Limb (tissue), 2 donors: Measurements from ENCODE around the gene ATP2B3.

Source experiments
- DNase-seq, 2 donors: peaks; one replicate each; pipeline ENCODE4 v3.0.0-alpha.2; 2016; ENCODE audit errors: extremely low spot score in 2 of 2

Gene ATP2B3

DNA sequence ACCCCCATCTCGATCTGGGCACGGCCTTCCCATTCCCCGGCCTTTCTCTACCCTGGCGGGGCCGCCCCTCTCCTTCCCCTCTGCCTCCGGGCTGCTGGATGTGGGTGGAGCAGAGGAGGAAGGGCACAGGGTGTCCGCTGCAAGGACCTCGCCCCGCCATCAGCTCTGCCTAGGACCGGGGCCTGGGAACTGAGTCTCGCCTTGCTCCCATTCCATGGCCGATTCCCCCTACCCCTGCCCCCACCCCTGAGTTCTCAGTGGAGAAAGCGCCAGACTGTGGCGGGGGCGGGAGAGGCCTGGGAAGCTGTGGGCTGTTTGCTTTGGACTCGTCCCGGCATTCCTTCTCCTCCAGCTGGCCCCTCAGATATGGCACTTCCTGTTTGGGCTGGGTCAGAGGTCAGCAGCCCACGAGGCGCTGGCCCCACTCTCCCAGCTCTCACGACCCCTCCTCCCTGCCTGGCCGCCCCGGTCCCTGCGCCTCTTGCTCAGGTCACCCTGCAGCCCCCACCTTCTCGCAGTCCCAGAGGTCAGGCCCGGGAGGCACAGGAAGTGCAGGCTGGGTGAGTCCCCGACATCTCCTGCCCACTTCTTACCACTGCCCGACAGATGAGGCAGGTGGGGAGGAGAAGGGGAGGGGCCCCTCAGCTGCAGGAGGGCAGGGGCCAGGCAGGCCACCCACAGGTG is 29.1 kb upstream of the ATP2B3 start:
- DNase-seq = peak in 1 of 2 donors; percentile 50

DNA sequence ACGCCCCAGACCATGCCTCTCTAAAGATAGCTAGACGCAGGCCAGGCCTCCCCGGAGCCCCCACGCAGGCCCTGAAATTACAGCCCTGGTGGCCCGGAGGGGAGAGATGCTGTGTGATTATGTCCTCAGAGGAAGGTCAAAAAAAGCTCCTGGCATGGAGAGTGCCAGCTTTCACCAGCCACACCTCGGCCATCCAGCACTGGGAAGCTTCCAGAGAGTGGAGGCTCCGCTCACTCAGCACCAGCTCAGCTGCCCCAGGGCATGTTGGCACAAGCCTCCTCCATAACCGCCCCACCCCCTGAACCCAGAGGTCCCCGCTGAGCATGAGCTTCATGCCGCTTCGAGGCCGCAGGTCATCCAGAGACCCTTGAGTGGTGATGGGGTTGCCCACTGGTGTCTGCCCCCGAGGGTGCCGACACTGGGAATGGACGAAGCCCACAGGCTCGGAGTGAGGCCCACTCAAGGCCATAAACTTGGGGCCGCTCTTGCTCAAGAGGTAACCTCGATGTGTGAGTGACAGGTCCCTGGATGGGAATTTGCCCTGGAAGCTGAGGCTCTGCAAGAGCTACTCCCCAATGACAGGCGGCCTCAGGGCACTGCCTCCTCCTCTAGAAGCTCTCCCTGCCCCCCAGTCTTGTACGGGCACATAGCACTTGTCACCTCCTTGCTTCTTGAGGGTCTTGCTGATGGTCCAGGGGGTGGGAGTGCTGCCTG is 27.1 kb upstream of the ATP2B3 start:
- DNase-seq = no peak

DNA sequence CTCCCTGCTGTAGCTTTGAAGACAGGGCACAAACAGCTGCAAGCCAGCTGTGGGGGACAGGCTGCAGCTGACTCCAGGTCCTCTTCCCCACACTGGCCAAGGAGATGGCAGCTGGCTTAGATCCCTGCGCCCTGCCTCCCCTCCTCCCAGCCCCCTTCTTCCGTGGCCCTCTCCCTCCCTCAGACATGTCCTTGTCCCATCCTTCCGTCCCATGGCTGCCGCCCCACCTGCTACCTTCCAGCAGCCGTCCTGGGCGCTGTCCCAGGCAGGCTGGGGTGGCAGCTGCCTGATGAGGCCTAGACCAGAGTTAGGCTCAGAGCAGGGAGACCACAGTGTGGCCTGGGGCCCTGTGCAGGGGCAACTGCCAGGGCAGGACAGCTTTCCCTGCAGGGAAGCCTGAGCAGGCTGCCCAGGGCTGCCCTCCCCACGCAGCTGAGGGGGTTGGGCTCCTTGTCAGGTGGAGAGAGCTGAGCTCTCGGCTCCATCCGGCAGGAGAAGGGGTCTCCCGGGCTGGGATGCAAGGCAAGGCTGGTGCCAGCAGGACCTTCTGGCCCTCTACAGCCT is 26.0 kb upstream of the ATP2B3 start:
- peak in 1 of 2 donors; percentile 45 for DNase-seq

DNA sequence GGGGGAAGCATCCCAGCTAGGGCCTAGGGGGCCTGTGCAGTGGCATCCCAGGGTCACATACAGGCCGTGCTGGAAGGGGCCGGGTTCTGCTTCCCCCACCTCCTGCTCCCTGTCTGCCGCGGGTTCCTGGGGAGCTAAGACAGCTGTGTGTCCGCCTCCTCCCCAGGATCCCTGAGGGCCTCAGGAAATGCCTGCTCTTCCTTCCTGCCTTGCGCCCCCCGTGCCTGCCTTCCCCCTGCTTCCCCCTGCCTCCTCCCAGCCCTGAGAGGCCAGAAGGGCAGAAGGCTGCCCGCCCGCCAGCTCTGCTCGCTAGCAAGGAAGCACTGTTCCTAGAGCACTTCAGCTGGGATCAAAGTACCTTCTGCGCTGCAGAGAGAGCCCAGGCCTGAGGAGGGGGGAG is 25.5 kb upstream of the ATP2B3 start:
- DNase-seq = no peak

DNA sequence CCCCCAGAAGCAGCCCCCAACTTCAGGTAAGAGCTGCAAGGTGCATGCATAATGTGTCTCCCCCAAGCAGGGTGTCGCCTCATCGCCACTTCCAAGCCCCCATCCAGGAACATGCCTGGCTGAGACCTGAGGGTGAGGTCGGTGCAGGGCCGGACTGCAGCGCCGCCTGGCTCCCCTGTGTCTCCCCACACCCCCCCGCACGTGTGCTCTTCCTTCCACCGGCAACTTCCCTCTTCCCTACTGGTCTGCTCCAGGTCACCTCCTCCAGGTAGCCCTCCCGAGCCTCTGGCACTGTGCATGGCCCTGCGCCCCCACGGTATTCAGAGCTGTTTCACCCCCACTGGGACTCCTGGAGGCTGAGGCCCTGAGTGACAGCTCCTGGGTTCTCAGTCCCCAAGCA is 24.9 kb upstream of the ATP2B3 start:
- DNase-seq = no peak

DNA sequence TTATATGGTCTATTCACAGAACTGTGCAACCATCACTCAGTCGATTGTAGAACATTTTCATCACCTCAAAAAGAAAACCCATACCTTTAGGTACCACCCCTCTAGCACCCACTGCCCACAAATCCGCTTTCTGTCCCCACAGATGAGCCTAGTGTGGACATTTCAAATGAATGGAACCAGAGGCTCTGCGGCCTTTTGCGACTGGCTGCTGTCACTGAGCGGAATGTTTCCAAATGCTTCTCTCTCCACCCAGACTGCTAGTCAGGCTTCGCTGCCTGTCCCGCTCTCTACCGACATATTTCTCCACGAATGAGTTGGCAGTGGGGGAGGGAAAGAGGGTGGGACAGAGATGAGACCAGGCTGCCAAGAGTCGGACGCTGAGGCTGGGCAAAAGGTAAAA is 24.4 kb upstream of the ATP2B3 start:
- no peak for DNase-seq

DNA sequence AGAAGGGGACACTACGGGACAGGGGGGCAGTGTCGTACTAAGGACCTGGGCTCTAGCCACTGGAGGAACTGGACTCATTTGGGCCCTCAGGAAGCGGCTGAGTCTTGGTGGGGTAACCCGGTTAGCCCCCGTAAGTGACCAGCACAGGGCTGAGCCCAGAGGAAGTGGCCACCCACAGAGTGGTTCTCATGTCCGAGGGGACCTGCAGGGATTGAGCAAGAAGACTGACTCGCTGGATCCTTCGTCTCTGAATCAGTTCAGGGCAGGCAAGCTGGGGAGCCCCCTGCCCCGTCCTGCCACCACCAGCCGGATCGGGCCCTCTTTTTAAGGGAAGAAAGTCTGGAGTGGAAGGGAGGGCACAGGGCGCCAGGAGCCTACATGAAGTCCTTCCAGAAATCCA is 23.4 kb upstream of the ATP2B3 start:
- DNase-seq = no peak

DNA sequence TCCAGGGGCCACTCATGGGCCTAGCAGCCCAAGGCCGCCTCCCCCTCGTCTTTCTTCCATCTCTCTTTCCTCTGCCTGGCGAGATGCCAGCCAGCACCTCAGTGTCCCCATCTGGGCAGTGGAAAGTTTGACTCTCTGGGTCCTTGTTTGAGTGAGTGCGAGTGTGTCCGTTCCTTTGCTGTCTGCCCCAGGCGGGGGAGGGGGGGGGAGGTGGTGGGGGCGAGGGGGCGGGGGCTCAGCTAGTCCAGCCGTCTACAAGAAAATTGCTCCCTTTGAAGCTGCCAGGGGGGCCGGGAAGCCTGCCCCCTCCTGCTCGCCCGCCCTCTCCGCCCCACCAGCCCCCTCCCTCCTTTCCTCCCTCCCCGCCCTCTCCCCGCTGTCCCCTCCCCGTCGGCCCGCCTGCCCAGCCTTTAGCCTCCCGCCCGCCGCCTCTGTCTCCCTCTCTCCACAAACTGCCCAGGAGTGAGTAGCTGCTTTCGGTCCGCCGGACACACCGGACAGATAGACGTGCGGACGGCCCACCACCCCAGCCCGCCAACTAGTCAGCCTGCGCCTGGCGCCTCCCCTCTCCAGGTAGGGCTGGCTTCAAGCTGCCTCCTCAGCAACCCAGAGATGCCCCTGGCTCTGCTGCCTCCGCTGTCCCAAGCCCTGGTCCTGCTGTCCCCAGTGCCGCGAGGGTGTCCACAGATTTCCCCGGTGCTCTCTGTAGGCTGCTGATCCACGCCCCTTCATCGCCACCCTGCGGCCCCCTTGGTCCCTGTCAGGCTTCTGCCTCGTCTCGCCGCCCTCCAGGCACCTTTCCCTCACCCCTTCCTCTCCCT is 22.7 kb upstream of the ATP2B3 start, which contains the start of gene BGN:
Gene BGN, plus strand, starts transcription at position 440 of the 821 bp plus-strand sequence. CDS start 9,652 bp downstream, outside the sequence.
- peak; percentile 30 to 69 for DNase-seq

DNA sequence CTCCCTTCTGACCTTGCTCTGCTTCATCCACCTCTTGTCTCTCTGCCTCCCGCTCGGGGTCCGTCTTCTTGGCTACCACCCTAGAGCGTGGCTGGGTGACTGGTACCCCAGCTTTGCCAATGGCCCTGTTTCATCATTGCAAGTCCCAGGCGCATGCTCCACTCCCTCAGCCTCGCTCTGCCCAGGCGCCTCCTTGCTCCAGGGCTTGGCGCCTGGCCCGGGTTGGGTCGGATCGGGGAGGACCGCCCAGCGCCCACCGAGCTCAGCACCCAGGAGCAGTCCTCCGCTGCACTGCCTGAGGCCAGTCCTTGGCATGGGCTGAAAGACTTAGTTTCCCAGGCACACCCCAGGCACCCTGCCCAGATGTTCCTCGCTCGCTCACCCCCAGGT is 22.1 kb upstream of the ATP2B3 start:
- peak in 1 of 2 donors; percentile 47 for DNase-seq

DNA sequence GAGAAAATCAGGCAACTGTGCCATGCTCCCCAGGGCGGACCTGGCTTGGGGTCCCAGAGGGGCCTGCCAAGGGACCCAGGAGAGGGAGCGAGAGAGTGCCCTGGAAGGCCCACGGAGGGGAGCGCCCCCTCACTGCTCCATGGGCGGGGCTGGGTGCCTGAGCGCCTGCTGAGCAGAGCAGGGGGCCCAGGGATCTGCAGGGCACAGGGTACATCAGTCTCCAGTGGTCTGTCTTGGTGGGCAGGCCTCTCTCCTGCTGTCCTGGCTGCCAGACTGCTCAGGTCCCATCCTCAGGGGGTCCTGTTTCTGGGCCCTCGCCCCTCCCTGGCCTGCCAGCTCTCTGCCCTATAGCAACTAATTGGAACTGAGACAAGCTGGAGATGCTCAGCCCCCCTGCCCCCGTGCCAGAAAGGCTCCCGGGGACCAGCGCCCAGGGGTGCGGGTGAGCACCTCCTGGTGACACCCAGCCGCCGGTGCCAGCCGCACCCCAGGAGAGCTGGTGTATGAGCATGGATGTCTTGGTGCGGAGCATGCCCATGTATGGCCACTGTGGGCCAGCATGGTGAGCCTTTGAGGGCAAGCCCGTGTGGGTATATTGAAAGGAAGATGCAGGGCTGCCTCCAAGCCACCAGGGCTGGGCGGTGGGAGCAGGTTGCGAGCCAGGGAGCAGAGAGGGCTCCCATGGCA is 21.4 kb upstream of the ATP2B3 start:
- DNase-seq = no peak

DNA sequence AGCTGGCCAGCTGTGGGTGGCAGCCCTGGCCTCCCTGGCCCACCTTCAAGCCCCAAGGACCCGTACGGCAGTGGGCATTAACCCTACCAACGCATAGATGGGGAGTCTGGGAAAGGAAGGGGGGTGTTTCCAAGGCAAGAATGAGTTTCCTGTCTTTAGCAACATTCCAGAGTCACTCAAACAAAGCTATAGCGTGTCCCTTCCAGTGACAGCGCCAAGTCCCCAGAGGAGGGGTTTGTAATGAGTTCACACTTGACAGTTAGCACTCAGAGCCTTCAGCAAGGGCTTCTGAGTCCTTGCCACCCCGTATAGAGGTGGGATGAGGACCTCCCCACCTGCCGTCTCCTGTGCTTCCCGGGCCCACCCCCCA is 20.9 kb upstream of the ATP2B3 start:
- DNase-seq = no peak

DNA sequence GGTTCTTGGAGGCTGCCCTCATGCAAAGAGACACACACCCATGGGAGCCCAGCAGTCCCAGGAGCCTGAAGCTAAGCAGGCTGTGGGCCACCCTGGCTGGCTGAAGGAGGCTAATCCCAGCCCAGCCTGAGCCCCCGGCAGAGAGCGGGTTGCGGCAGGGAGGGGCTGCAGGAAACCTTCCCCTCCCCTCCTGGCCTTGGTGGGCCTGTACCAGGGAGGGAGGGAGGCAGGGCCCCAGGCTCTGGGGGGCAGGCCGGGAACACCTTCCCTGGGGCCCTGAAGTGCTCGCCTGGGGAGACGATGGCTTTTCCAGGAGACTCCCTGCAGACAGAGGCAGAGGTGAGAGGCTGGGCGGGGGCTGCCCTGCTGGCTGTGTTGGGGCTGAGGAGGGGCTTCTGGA is 19.0 kb upstream of the ATP2B3 start:
- DNase-seq = no peak

DNA sequence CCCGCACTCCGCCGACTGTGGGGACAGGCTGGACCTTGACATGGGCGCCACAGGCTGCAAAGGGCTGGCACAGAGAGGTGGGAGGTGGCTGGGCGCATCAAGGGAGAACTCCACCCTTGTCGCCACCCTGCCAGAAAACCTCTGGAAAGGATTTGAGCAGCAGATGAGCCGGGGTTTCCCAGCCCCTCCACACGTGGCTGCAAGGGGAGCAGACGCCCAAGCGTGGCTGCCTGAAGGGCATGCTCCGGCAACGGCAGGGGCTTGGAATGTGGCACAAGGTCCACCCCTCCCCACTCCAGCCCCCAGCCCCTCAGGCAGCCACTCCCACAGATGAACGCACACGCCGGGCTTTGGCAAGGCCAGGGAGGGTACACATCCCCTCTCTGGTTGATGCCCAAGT is 18.1 kb upstream of the ATP2B3 start:
- DNase-seq = no peak

DNA sequence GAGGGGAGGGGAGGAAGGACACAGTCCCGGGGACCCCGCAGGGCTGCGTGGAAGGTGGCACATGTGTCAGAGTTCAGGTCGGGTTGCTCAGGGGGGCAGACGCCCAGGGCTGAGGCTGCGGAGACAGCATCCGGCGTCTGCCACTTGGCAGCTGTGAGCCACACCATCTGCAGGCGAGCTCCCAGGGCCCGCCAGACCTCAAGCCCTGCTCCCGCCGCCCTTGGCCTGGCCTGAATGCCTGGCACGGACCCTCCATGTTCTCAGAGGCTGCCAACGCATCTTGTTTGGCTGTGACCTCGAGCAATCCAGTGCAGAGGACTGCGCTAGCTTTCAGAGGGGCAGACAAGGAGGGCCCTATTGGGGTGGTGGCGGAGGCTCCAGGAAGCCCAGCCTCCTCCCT is 17.6 kb upstream of the ATP2B3 start:
- no peak for DNase-seq

DNA sequence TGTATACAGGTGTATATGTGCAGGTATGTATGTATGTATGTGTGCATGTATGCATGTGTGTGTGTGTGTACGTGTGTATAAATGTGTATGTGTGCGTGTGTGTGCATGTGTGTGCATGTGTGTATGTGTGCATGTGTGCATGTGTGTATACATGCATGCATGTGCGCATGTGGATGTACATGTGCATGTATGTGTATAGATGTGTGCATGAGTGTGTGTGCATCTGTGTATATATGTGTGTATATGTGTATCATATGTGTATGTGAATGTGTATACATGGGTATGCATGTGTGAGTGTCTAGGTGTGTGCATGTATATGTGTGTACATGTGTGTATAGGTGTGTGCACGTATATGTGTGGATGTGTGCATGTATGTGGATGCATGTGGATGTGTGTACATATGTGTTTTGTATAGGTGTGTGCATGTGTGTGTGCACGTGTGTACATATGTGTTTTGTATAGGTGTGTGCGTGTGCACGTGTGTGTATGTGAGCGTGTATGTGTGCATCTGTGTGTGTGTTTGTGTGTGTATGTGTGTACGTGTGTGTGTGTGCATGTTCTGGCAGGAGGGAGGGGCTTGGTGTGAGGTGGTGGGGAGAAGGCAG is 16.7 kb upstream of the ATP2B3 start:
- DNase-seq = no peak

DNA sequence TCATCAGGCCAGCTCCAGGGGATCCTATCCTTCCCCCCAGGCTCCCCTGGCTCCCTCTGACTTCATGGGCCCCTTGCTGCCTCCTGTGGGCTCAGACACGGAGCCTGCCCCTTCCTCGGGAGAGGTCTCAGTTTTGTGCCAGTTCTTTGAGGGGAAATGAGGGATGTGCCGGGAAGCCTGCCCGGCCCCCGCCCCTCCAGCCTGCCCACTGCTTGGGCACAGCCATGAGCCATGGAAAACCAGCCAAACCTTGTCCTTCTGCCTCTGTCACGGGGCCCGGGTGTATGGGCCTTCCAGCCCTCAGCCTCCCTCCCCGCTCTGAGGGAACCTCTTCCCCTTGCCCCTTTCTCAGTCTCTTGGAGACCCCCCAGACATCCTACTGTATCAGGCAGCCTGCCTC is 15.9 kb upstream of the ATP2B3 start:
- DNase-seq = no peak

DNA sequence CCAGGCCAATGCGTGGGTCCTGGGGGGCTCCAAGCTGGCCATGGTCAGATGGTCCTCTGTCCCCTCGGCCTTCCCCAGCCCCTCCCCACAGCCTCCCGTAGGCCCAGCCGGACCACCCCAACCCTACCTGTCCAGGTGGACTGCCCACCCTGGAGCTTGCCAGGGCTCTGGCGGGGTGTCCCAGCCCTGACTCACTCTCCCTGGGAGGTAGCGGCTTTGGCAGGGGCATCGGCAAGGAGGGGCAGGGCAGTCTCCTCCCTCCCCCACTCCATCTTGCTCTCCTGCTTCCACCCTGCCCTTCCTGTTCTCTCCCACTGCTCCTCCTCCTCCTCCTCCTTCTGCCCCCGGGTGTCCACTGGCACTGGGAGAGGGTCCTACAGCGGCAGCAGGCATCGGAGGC is 15.3 kb upstream of the ATP2B3 start:
- DNase-seq = no peak

DNA sequence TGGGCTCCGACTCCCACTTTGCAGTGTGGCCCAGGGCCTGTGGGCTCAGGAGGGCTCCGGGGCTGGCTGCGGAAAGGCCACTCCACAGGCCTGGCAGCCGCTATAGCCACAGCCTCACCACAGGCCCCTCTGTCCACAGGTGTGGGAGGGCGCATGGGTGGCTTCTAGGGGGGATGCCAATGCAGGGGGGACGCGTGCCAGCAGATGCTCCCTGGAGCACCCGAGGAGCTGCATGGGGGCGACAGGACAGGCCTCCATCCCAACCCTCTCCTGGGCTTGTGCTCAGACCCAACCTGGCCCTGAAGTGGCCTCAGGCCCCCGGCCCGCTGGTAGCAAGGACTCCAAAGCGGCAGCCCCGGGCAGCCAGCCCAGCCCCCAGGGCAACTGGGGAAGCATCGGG is 14.6 kb upstream of the ATP2B3 start:
- no peak for DNase-seq

DNA sequence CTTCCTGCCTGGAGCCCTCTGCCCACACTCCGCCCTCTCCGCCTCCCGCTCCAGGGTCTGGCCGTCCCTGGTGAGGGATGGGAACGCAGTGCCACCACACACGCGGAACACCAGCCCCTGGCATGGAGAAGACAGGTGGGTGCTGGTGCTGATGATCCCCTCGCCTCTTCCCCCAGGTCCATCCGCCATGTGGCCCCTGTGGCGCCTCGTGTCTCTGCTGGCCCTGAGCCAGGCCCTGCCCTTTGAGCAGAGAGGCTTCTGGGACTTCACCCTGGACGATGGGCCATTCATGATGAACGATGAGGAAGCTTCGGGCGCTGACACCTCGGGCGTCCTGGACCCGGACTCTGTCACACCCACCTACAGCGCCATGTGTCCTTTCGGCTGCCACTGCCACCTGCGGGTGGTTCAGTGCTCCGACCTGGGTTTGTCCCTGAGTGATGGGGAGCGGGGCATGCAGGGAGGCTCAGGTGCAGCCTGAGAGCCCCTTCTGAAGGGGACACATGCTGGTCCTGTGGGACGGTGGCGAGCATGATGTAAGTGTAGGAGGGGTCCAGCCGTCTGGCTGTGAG is 12.9 kb upstream of the ATP2B3 start:
- no peak for DNase-seq

DNA sequence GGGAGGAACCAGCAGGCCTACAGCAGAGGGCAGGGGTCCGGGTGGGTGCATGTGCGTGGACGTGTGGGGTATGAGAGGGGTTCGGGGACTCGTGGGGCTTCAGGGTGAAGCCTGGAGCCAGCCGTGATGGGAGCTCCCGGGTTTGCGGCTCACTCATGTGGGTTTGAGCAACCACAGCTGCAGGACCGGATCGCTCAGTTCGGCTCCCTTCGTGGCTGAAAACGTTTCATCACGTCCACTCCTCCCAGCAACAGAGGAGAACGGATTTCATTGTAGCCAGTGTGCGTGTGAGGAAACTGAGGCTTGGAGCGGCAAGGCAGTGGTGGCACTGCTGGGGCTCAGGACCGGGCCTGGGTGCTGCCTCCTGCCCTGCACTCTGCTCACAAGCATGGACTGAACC is 12.1 kb upstream of the ATP2B3 start:
- no peak for DNase-seq
